WTC11 (cell line): ENCODE data around the gene FIS1. TPM values are rescaled to one million over a fixed set of nuclear protein-coding genes. Genes with fewer than 3 reads are reported as not detected.
A peak's percentile ranks its signal among the peaks of the same experiment; 100 is the strongest.
"Not testable (repeated sequence)": the region's sequence is repeated elsewhere in the genome, so short reads cannot be mapped to it uniquely, and the experiment has no call there.

ENCODE experiments used
- ATAC-seq: fragments of 200-7000 bp; cut with Tn5 transposase; 2 replicates; pipeline ENCODE4 v1.10.0; 2021; ENCODE audit warnings: mild to moderate bottlenecking, moderate library complexity
- CTCF ChIA-PET: fragments of 300-600 bp; sonication (Branson Sonifier 250); formaldehyde crosslinking; loops from one replicate; lab custom pipeline; 2021; ENCODE audit warnings: antibody characterized with exemption; lab: Charles Lee
- POLR2A ChIA-PET: fragments of 350-600 bp; sonication (Branson Sonifier 250); formaldehyde crosslinking; loops from one replicate; lab custom pipeline; 2021; ENCODE audit warnings: antibody characterized with exemption; lab: Charles Lee
- DNase-seq: peaks from one replicate; pipeline ENCODE4 v3.0.0; 2021; ENCODE audit warnings: low spot score
- H3K27ac Mint-ChIP-seq: 2 replicates; pipeline ENCODE4 v1.8.0; 2021; ENCODE audit warnings: mixed read lengths
- H3K27me3 Mint-ChIP-seq: 2 replicates; pipeline ENCODE4 v1.8.0; 2021; ENCODE audit warnings: low read depth, mild to moderate bottlenecking, moderate library complexity, mixed read lengths
- H3K36me3 Mint-ChIP-seq: 2 replicates; pipeline ENCODE4 v1.8.0; 2021; ENCODE audit warnings: mixed read lengths
- H3K4me1 Mint-ChIP-seq: 2 replicates; pipeline ENCODE4 v1.8.0; 2022; ENCODE audit warnings: mixed read lengths
- H3K4me3 Mint-ChIP-seq: 2 replicates; pipeline ENCODE4 v1.8.0; 2021; ENCODE audit warnings: mild to moderate bottlenecking, moderate library complexity, mixed read lengths
- H3K9me3 Mint-ChIP-seq: 2 replicates; pipeline ENCODE4 v1.8.0; 2021; ENCODE audit warnings: mixed read lengths
- CBFB ChIP-seq: sonication (generic); formaldehyde crosslinking; IDR thresholded peaks from 2 replicates; pipeline ENCODE4 v1.8.1; 2022; ENCODE audit warnings: mild to moderate bottlenecking, low read depth, missing genetic modification reagents
- HMGA2 ChIP-seq: fragments of 250-450 bp; sonication (Bioruptor Pico); IDR thresholded peaks from 2 replicates; pipeline ENCODE4 v1.4.0; 2021; ENCODE audit warnings: mild to moderate bottlenecking, moderate library complexity
- JAZF1 ChIP-seq: fragments of 250-450 bp; sonication (Bioruptor Pico); IDR thresholded peaks from 2 replicates; pipeline ENCODE4 v1.9.0; 2021; ENCODE audit warnings: moderate library complexity, mild to moderate bottlenecking, inconsistent platforms
- MYBL2 ChIP-seq: sonication (generic); formaldehyde crosslinking; IDR thresholded peaks from 2 replicates; pipeline ENCODE4 v1.8.1; 2023; ENCODE audit warnings: mild to moderate bottlenecking, moderate library complexity, missing genetic modification reagents
- RELA ChIP-seq: sonication (generic); formaldehyde crosslinking; IDR thresholded peaks from 2 replicates; pipeline ENCODE4 v1.8.1; 2022; ENCODE audit warnings: missing genetic modification reagents, mild to moderate bottlenecking, borderline replicate concordance
- TEAD1 ChIP-seq: sonication (generic); formaldehyde crosslinking; IDR thresholded peaks from 2 replicates; pipeline ENCODE4 v1.8.0; 2022; ENCODE audit warnings: mild to moderate bottlenecking, missing genetic modification reagents
- TEAD4 ChIP-seq: sonication (generic); formaldehyde crosslinking; IDR thresholded peaks from 2 replicates; pipeline ENCODE4 v1.8.0; 2022; ENCODE audit warnings: mild to moderate bottlenecking, missing genetic modification reagents
- ZNF263 ChIP-seq: sonication (generic); formaldehyde crosslinking; IDR thresholded peaks from 2 replicates; pipeline ENCODE4 v1.8.1; 2022; ENCODE audit warnings: low read depth, mild to moderate bottlenecking, moderate library complexity, missing genetic modification reagents
- ZNF416 ChIP-seq: fragments of 250-450 bp; sonication (Bioruptor Pico); IDR thresholded peaks from 2 replicates; pipeline ENCODE4 v1.9.0; 2021; ENCODE audit warnings: mild to moderate bottlenecking, inconsistent platforms
- total RNA-seq: library from RNA; stranded (reverse); gene quantifications from 3 replicates; pipeline ENCODE4 v1.2.3, GENCODE V29; 2021
- TF ChIP-seq, protein P1 (sequence below): sonication (generic); formaldehyde crosslinking; IDR thresholded peaks from 2 replicates; pipeline ENCODE4 v1.8.0; 2022; ENCODE audit warnings: missing genetic modification reagents
- TF ChIP-seq, protein P2 (sequence below): fragments of 250-450 bp; sonication (Bioruptor Pico); IDR thresholded peaks from 2 replicates; pipeline ENCODE4 v1.9.0; 2021; ENCODE audit warnings: mild to moderate bottlenecking, borderline replicate concordance
- TF ChIP-seq, protein P3 (sequence below): sonication (generic); formaldehyde crosslinking; IDR thresholded peaks from 2 replicates; pipeline ENCODE4 v1.8.0; 2023; ENCODE audit warnings: missing genetic modification reagents, mild to moderate bottlenecking, borderline replicate concordance

Gene FIS1
- total RNA-seq, 1 experiment from 2014 or later = 123 TPM

- TF ChIP-seq, protein P1, sequence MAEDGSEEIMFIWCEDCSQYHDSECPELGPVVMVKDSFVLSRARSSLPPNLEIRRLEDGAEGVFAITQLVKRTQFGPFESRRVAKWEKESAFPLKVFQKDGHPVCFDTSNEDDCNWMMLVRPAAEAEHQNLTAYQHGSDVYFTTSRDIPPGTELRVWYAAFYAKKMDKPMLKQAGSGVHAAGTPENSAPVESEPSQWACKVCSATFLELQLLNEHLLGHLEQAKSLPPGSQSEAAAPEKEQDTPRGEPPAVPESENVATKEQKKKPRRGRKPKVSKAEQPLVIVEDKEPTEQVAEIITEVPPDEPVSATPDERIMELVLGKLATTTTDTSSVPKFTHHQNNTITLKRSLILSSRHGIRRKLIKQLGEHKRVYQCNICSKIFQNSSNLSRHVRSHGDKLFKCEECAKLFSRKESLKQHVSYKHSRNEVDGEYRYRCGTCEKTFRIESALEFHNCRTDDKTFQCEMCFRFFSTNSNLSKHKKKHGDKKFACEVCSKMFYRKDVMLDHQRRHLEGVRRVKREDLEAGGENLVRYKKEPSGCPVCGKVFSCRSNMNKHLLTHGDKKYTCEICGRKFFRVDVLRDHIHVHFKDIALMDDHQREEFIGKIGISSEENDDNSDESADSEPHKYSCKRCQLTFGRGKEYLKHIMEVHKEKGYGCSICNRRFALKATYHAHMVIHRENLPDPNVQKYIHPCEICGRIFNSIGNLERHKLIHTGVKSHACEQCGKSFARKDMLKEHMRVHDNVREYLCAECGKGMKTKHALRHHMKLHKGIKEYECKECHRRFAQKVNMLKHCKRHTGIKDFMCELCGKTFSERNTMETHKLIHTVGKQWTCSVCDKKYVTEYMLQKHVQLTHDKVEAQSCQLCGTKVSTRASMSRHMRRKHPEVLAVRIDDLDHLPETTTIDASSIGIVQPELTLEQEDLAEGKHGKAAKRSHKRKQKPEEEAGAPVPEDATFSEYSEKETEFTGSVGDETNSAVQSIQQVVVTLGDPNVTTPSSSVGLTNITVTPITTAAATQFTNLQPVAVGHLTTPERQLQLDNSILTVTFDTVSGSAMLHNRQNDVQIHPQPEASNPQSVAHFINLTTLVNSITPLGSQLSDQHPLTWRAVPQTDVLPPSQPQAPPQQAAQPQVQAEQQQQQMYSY (CRISPR knock-in tag) = no peak
- TF ChIP-seq MYBL2 (no peak), ZNF416 (CRISPR knock-in tag) (no peak), TEAD1 (CRISPR knock-in tag) (no peak), HMGA2 (no peak), CBFB (CRISPR knock-in tag) (no peak), RELA (no peak), JAZF1 (CRISPR knock-in tag) (no peak), ZNF263 (CRISPR knock-in tag) (no peak), TEAD4 (no peak)
- TF ChIP-seq, protein P2, sequence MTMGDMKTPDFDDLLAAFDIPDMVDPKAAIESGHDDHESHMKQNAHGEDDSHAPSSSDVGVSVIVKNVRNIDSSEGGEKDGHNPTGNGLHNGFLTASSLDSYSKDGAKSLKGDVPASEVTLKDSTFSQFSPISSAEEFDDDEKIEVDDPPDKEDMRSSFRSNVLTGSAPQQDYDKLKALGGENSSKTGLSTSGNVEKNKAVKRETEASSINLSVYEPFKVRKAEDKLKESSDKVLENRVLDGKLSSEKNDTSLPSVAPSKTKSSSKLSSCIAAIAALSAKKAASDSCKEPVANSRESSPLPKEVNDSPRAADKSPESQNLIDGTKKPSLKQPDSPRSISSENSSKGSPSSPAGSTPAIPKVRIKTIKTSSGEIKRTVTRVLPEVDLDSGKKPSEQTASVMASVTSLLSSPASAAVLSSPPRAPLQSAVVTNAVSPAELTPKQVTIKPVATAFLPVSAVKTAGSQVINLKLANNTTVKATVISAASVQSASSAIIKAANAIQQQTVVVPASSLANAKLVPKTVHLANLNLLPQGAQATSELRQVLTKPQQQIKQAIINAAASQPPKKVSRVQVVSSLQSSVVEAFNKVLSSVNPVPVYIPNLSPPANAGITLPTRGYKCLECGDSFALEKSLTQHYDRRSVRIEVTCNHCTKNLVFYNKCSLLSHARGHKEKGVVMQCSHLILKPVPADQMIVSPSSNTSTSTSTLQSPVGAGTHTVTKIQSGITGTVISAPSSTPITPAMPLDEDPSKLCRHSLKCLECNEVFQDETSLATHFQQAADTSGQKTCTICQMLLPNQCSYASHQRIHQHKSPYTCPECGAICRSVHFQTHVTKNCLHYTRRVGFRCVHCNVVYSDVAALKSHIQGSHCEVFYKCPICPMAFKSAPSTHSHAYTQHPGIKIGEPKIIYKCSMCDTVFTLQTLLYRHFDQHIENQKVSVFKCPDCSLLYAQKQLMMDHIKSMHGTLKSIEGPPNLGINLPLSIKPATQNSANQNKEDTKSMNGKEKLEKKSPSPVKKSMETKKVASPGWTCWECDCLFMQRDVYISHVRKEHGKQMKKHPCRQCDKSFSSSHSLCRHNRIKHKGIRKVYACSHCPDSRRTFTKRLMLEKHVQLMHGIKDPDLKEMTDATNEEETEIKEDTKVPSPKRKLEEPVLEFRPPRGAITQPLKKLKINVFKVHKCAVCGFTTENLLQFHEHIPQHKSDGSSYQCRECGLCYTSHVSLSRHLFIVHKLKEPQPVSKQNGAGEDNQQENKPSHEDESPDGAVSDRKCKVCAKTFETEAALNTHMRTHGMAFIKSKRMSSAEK (CRISPR knock-in tag) = no peak
- TF ChIP-seq, protein P3, sequence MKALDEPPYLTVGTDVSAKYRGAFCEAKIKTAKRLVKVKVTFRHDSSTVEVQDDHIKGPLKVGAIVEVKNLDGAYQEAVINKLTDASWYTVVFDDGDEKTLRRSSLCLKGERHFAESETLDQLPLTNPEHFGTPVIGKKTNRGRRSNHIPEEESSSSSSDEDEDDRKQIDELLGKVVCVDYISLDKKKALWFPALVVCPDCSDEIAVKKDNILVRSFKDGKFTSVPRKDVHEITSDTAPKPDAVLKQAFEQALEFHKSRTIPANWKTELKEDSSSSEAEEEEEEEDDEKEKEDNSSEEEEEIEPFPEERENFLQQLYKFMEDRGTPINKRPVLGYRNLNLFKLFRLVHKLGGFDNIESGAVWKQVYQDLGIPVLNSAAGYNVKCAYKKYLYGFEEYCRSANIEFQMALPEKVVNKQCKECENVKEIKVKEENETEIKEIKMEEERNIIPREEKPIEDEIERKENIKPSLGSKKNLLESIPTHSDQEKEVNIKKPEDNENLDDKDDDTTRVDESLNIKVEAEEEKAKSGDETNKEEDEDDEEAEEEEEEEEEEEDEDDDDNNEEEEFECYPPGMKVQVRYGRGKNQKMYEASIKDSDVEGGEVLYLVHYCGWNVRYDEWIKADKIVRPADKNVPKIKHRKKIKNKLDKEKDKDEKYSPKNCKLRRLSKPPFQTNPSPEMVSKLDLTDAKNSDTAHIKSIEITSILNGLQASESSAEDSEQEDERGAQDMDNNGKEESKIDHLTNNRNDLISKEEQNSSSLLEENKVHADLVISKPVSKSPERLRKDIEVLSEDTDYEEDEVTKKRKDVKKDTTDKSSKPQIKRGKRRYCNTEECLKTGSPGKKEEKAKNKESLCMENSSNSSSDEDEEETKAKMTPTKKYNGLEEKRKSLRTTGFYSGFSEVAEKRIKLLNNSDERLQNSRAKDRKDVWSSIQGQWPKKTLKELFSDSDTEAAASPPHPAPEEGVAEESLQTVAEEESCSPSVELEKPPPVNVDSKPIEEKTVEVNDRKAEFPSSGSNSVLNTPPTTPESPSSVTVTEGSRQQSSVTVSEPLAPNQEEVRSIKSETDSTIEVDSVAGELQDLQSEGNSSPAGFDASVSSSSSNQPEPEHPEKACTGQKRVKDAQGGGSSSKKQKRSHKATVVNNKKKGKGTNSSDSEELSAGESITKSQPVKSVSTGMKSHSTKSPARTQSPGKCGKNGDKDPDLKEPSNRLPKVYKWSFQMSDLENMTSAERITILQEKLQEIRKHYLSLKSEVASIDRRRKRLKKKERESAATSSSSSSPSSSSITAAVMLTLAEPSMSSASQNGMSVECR (CRISPR knock-in tag) = no peak
Observed at GRCh38 chr7:101255796-101256195, 10.9 kb upstream of the FIS1 start (continued).

DNA sequence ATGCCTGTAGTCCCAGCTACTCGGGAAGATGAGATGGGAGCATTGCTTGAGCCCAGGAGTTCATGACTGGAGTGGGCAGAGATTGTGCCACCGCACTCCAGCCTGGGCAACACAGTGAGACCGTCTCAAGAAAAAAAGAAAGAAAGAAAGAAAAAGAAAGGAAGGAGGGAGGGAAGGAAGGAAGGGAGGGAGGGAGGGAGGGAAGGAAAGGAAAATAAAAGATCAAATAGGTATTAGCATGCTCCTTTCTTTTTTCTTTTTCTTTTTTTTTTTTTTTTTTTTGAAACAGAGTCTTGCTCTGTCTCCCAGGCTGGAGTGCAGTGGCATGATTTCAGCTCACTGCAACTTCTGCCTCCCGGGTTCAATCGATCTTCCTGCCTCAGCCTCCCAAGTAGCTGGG, 8.3 kb upstream of the FIS1 start:
- H3K27ac Mint-ChIP-seq, ATAC-seq, H3K36me3 Mint-ChIP-seq, POLR2A ChIA-PET, H3K9me3 Mint-ChIP-seq, DNase-seq, H3K27me3 Mint-ChIP-seq: not testable (repeated sequence)
- Mint-ChIP-seq H3K4me1 (peaks cover 14% of the 10 kb centered on the region), H3K4me3 (peak overlapping the region; percentile 100; the same call in 1 of the 2 replicates)
- CTCF ChIA-PET = interaction anchor here (0.7 to 1.9 kb wide), 2 partner anchors 61 to 79 kb away, joined by 6 to 10 read pairs; no protein-coding TSS in a partner anchor
